GM12892 (cell line): ENCODE results near the gene RACGAP1.

Source experiments
- DNase-seq: peaks from one replicate; pipeline ENCODE4 v3.0.0; 2011; ENCODE audit not compliant: insufficient read length
- FAIRE-seq: peaks from 2 replicates; lab custom pipeline; 2011; peaks lifted over from hg19 to GRCh38; lab: Jason Lieb, UNC
- POLR2A ChIP-seq: IDR thresholded peaks from 2 replicates; pipeline ENCODE4 v1.6.1; 2011; ENCODE audit warnings: low read depth, low read length, control low read depth
- POLR2AphosphoS5 ChIP-seq: IDR thresholded peaks from 2 replicates; pipeline ENCODE4 v1.6.1; 2011; ENCODE audit warnings: low read depth, low read length, control low read depth
- TAF1 ChIP-seq: IDR thresholded peaks from 2 replicates; pipeline ENCODE4 v1.6.1; 2011; ENCODE audit warnings: low read depth, mild to moderate bottlenecking, control low read depth, low read length, borderline replicate concordance

Gene RACGAP1

GRCh38 chr12:49962861-49963765 lies 62.2 kb downstream of the RACGAP1 start:
- no peak for FAIRE-seq
- DNase-seq, result no peak
- TF ChIP-seq POLR2A, result no peak

DNA sequence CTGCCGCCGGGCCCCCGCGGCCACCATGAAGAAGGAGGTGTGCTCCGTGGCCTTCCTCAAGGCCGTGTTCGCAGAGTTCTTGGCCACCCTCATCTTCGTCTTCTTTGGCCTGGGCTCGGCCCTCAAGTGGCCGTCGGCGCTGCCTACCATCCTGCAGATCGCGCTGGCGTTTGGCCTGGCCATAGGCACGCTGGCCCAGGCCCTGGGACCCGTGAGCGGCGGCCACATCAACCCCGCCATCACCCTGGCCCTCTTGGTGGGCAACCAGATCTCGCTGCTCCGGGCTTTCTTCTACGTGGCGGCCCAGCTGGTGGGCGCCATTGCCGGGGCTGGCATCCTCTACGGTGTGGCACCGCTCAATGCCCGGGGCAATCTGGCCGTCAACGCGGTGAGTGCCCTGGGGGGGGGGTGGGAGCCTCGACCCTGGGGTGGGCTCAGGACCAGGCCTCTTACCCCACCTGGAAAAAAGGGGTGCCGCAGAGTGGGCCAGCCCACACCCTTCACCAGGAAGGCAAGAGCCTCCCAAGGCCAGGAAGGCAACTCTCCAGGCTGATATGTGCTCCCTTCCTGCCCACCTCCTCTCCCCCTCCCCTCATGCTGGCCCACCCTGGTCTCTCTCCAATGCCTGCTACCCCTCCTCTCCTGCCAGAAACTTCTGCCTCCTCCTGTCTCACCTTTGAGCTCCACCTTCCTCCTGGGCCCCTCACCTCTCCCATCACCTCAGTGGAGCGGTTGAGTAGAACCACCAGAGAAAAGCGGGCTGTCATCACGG lies 63.1 kb downstream of the RACGAP1 start:
- TF ChIP-seq TAF1 (no peak), POLR2AphosphoS5 (no peak), POLR2A (no peak)
- no peak for FAIRE-seq
- no peak for DNase-seq

DNA sequence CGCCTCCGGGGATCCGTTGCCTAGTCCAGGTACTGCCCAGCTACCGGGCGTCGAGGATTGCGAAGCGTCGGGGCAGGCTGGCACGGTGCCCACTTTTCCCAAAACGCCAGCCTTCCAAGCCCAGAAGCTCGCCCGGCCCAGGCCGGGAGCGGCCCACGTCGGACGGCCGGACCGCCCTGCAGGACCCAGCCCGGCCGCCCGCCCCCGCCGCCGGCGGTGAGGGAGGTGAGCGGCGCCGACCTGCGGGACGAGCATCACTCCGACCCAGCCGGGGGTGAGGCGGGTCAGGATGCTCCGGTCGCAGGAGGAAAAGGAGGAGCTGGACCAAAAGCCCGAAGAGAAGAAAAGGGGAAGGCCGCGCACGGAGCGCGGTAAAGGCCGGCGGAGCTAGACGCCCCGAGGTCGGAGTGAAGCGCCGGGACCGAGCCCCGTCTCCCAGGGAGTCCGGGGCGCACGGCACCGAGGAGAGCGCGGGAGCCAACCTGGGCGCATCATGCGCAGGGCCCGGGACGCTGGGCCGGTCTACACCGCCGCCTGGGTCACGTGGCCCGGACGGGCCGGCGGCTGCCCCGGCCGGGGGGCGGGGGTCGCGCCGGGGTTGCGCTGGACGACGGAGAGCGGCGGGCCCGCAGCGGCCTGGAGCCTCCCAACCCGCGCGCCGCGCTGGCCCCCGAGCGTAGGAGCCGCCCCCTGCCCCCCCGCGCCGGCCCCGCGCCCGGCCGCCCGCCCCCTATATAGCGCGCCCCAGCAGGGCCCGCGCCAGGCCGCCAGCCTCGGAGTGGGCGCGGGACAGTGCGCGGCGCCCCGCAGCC lies 64.0 kb downstream of the RACGAP1 start, which contains the start of gene AQP5:
AQP5 (plus strand) TSS at position 762 of the 812 bp plus-strand sequence. CDS start 146 bp downstream, outside the sequence.
- no peak for FAIRE-seq
- TF ChIP-seq POLR2A, result no peak
- no peak for TF ChIP-seq TAF1
- no peak for TF ChIP-seq POLR2AphosphoS5
- DNase-seq, result no peak

- DNase-seq (no peak), FAIRE-seq (no peak)
- TF ChIP-seq POLR2A, result no peak
Measured at GRCh38 chr12:49960474-49961110, 64.7 kb downstream of the RACGAP1 start.

DNA sequence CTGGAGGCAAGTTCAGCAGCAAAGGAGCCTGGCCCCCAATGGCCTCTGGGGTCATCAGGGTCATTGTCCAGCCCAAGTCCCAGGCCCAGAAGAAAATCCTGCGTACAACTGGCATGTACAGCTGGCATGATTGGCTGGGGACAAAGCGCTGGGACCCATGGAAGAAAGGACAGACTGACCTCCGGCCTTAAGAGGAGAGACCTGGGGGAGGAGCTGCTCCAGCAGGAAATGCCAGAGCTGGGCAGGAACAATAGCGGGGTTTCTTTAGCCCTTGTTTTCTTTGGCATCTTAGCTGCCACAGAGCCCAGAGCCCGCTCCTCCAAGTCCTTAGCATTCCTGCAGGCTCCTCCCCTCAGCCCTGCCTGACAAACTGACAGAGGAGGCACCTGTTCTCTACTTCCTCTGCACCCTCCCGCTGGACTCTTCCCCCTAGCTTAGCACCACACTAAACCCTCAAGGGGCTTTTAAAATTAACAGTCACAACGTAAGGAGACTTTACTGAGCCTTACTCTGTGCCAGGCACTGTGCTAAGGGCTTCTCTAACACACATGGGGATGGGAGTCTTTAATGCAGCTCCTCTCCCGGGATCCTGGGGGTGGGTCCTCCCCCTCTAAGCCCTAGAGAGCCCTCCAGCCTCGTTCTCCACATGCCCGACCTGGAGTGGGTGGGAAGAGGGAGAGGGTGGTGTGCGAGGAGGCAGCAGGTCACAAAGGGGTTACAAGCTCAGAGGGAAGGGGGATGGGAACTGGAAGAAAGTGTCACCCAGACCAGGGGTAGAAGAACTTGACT lies 65.4 kb downstream of the RACGAP1 start:
- no peak for DNase-seq
- FAIRE-seq, result no peak
- TF ChIP-seq POLR2A (no peak), TAF1 (no peak), POLR2AphosphoS5 (no peak)

- TF ChIP-seq TAF1 (no peak), POLR2AphosphoS5 (no peak), POLR2A (no peak)
- no peak for DNase-seq
- FAIRE-seq, result no peak
Measured at GRCh38 chr12:49957570-49957967, 67.7 kb downstream of the RACGAP1 start.

- DNase-seq (no peak), FAIRE-seq (no peak)
- TF ChIP-seq POLR2AphosphoS5, result no peak
- no peak for TF ChIP-seq TAF1
- no peak for TF ChIP-seq POLR2A
Measured at GRCh38 chr12:49956663-49957569, 68.4 kb downstream of the RACGAP1 start.

GRCh38 chr12:49955899-49956662 lies 69.2 kb downstream of the RACGAP1 start:
- DNase-seq (no peak), FAIRE-seq (no peak)
- TF ChIP-seq POLR2A (no peak), POLR2AphosphoS5 (no peak), TAF1 (no peak)

GRCh38 chr12:49954863-49955830 lies 70.1 kb downstream of the RACGAP1 start:
- no peak for TF ChIP-seq POLR2A
- DNase-seq (no peak), FAIRE-seq (no peak)
